ENCODE measurements around the gene NUP153. TPM values are rescaled to one million over a fixed set of nuclear protein-coding genes. Genes with fewer than 3 reads are reported as not detected.
A peak's percentile ranks its signal among the peaks of the same experiment; 100 is the strongest.

The NUP153 gene
- total RNA-seq, 2 experiments from 2014 or later, result 74.0 to 91.0 TPM

GRCh38 chr6:17705778-17706579 lies 746 bp downstream of the NUP153 start:
- no peaks in the 10 kb centered on the region for H3K9me3 Mint-ChIP-seq
- H3K36me3 Mint-ChIP-seq (ENCODE audit: low read depth), result peaks cover 35% of the 10 kb centered on the region
- H3K4me1 Mint-ChIP-seq, result peaks cover 43% of the 10 kb centered on the region
- peak overlapping the region; percentile 99 for H3K27ac Mint-ChIP-seq
- peak; percentile 88 for DNase-seq
- H3K27me3 Mint-ChIP-seq, result no peaks in the 10 kb centered on the region
- H3K4me3 Mint-ChIP-seq, result peak overlapping the region; percentile 87
- CTCF ChIA-PET, result interaction anchor here (0.6 to 1.4 kb wide), 2 partner anchors 66 to 86 kb away, joined by 3 read pairs; no protein-coding TSS in a partner anchor
- POLR2A ChIA-PET, result no interaction called here

GRCh38 chr6:17705428-17705777 lies 1.3 kb downstream of the NUP153 start:
- ChIA-PET POLR2A (no interaction called here), CTCF (no interaction called here)
- peak overlapping the region; percentile 87 for H3K4me3 Mint-ChIP-seq
- peak overlapping the region; percentile 99 for H3K27ac Mint-ChIP-seq
- H3K4me1 Mint-ChIP-seq, result peaks cover 45% of the 10 kb centered on the region
- DNase-seq, result no peak
- peaks cover 34% of the 10 kb centered on the region for H3K36me3 Mint-ChIP-seq (ENCODE audit: low read depth)
- H3K27me3 Mint-ChIP-seq, result no peaks in the 10 kb centered on the region
- no peaks in the 10 kb centered on the region for H3K9me3 Mint-ChIP-seq

DNA sequence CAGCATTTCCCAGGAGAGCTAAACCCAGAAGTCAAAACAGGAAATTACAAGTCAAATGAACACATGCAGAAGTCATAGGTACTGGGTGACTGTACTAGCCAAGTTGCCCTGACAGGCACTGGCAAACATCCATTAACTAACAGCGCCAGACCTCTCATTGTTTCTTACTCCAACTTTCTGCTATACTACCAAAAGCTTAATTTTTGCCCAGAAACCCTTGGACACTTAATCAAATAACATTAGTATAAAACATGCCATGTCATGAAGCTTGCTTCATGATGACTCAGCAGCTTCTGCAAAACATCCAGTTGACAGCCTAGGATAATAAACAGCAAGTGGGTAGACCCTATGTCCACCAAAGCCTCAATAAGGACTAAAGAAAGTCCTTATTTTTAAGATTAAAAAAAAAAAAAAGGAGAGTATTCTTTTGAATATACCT lies 3.5 kb downstream of the NUP153 start:
- Mint-ChIP-seq H3K36me3 (ENCODE audit: low read depth) (peaks cover 26% of the 10 kb centered on the region), H3K27me3 (no peaks in the 10 kb centered on the region), H3K9me3 (no peaks in the 10 kb centered on the region), H3K4me1 (peaks cover 53% of the 10 kb centered on the region), H3K27ac (peak overlapping the region; percentile 83), H3K4me3 (peak overlapping the region; percentile 77)
- peak; percentile 22 for DNase-seq
- ChIA-PET POLR2A (interaction anchor here (0.6 to 1.0 kb wide), 3 partner anchors 61 to 122 kb away, joined by 4 to 6 read pairs (median 4); no protein-coding TSS in a partner anchor), CTCF (interaction anchor here (0.6 to 3.4 kb wide), 9 partner anchors 9 to 103 kb away, joined by 3 to 21 read pairs (median 9); partner anchors contain the start of gene FAM8A1)

DNA sequence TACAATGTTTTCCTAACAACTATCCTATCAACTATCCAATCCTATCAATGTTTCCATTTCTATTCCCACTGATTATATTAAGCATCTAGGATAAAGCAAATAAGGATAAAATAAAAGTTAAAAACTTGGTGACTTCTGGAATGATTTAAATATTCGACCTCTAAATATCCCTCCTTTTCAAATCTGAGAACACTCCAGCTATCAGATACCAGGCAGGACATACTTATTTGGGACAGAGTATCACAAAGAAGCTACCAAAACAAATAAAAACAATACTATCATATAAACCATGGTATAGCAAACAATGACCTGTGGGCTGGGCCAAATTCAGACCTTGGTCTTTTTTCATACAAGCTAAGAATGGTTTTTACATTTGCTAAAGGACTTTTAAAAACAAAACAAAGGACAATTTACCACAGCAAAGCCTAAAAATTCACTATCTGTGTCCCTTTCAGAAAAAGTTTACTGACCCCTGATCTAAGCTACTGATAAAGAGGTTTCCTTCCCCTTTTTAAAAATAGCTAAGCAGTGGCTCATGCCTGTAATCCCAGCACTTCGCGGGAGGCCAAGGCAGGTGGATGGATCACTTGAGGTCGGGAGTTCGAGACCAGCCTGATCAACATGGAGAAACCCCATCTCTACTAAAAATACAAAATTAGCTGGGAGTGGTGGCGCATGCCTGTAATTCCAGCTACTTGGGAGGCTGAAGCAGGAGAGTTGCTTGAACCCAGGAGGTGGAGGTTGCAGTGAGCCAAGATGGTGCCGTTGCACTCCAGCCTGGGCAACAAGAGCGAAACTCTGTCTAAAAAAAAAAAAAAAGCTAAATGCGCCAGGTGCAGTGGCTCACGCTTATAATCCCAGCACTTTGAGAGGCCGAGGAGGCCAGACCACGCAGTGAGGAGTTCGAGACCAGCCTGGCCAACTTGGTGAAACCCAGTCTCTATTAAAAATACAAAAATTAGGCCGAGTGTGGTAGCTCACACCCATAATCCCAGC lies 6.0 kb downstream of the NUP153 start:
- H3K36me3 Mint-ChIP-seq (ENCODE audit: low read depth), result peaks cover 26% of the 10 kb centered on the region
- peak overlapping the region; percentile 95 for H3K27ac Mint-ChIP-seq
- ChIA-PET POLR2A (interaction anchor here (0.8 kb wide), 1 partner anchor 15 kb away, joined by 5 read pairs; no protein-coding TSS in a partner anchor), CTCF (interaction anchor here (0.7 to 3.4 kb wide), 12 partner anchors 9 to 270 kb away, joined by 3 to 21 read pairs (median 4); partner anchors contain the start of gene FAM8A1)
- no peaks in the 10 kb centered on the region for H3K9me3 Mint-ChIP-seq
- peaks cover 56% of the 10 kb centered on the region for H3K4me1 Mint-ChIP-seq
- no peak for DNase-seq
- no peak overlapping the region for H3K4me3 Mint-ChIP-seq
- no peaks in the 10 kb centered on the region for H3K27me3 Mint-ChIP-seq

- ChIA-PET POLR2A (no interaction called here), CTCF (interaction anchor here (0.5 to 2.2 kb wide), 4 partner anchors 9 to 26 kb away, joined by 3 to 19 read pairs (median 4); partner anchors contain the start of gene NUP153)
- Mint-ChIP-seq H3K27me3 (no peaks in the 10 kb centered on the region), H3K4me3 (no peak overlapping the region), H3K4me1 (peaks cover 45% of the 10 kb centered on the region), H3K36me3 (ENCODE audit: low read depth) (peaks cover 27% of the 10 kb centered on the region), H3K9me3 (no peaks in the 10 kb centered on the region), H3K27ac (no peak overlapping the region)
- no peak for DNase-seq
Observed at GRCh38 chr6:17691925-17692538, 14.7 kb downstream of the NUP153 start.

DNA sequence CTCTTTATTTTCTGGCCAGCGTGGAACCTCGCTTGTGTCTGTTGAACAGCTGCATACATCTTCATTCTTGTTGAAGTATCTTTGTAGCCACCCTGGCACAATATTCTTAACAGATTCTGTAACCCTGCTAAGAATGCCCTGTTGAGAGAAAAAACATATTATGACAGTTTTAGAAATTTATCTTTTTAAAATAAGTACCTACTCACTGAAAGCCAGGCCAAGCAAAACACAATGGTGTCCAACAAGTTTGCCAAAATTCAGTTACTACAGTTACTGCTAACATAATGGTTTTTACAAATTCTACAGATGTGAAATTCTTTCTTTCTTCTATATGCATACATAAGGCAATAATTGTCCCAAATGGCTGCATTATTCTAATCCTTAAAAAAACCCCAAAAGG lies 18.2 kb downstream of the NUP153 start:
- ChIA-PET POLR2A (no interaction called here), CTCF (interaction anchor here (1.0 to 3.4 kb wide), 2 partner anchors 10 to 13 kb away, joined by 4 to 16 read pairs; no protein-coding TSS in a partner anchor)
- Mint-ChIP-seq H3K9me3 (no peaks in the 10 kb centered on the region), H3K27ac (no peak overlapping the region), H3K27me3 (no peaks in the 10 kb centered on the region), H3K4me1 (peaks cover 39% of the 10 kb centered on the region), H3K36me3 (ENCODE audit: low read depth) (peaks cover 38% of the 10 kb centered on the region), H3K4me3 (no peak overlapping the region)
- DNase-seq, result no peak

- ChIA-PET POLR2A (no interaction called here), CTCF (interaction anchor here (1.4 to 3.4 kb wide), 2 partner anchors 14 to 28 kb away, joined by 4 to 16 read pairs; no protein-coding TSS in a partner anchor)
- peak overlapping the region; percentile 75 for H3K27ac Mint-ChIP-seq
- H3K27me3 Mint-ChIP-seq, result no peaks in the 10 kb centered on the region
- H3K4me3 Mint-ChIP-seq, result no peak overlapping the region
- peaks cover 45% of the 10 kb centered on the region for H3K36me3 Mint-ChIP-seq (ENCODE audit: low read depth)
- DNase-seq, result no peak
- peaks cover 38% of the 10 kb centered on the region for H3K4me1 Mint-ChIP-seq
- no peaks in the 10 kb centered on the region for H3K9me3 Mint-ChIP-seq
Observed at GRCh38 chr6:17687136-17687535, 19.6 kb downstream of the NUP153 start.

DNA sequence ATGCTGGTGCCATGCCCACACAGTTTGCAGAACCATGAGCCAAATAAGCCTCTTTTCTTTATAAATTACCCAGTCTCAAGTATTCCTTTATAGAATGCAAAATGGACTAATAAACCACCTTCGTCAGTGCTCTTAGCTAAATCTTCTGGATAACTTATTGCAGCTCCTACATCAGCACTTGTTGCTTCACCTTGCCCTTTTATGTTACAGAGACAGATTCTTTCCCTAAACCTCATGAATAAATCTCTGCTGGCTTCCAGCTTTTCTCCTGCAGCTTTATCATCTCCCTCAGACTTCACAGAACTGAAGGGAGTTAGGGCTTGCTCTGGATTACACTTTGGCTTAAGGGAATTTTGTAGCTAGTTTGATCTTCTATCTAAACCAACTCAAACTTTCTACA lies 22.6 kb downstream of the NUP153 start:
- Mint-ChIP-seq H3K36me3 (ENCODE audit: low read depth) (peaks cover 59% of the 10 kb centered on the region), H3K4me1 (peaks cover 41% of the 10 kb centered on the region), H3K27ac (no peak overlapping the region), H3K4me3 (no peak overlapping the region), H3K9me3 (peaks cover 2% of the 10 kb centered on the region), H3K27me3 (no peaks in the 10 kb centered on the region)
- ChIA-PET CTCF (interaction anchor here (0.7 to 2.0 kb wide), 3 partner anchors 11 to 18 kb away, joined by 3 to 5 read pairs (median 3); no protein-coding TSS in a partner anchor), POLR2A (no interaction called here)
- no peak for DNase-seq

GRCh38 chr6:17683428-17683827 lies 23.3 kb downstream of the NUP153 start:
- Mint-ChIP-seq H3K4me1 (peaks cover 41% of the 10 kb centered on the region), H3K9me3 (peaks cover 2% of the 10 kb centered on the region), H3K27me3 (no peaks in the 10 kb centered on the region), H3K27ac (no peak overlapping the region), H3K36me3 (ENCODE audit: low read depth) (peaks cover 60% of the 10 kb centered on the region), H3K4me3 (no peak overlapping the region)
- DNase-seq, result no peak
- CTCF ChIA-PET, result interaction anchor here (0.9 to 2.0 kb wide), 4 partner anchors 8 to 19 kb away, joined by 3 to 5 read pairs (median 3); no protein-coding TSS in a partner anchor
- POLR2A ChIA-PET, result no interaction called here

DNA sequence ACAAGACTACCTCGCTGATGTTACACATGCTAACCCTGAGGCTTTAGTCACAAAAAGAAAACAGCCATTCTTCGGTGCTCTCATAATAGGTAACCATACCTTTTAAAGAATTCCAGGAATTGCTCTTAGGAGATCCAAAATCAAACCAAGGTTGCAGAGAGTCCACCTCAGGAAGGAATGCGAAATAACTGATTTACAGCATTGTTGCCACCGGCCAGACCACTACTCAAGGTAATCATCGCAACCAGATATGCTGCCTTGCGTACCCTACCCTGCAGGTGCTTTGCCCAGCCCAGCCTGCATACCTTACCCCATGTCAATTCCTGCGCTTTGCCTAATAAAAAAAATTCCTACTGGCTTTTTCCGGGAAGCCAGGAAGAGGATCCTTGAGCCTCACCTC lies 27.0 kb downstream of the NUP153 start:
- Mint-ChIP-seq H3K36me3 (ENCODE audit: low read depth) (peaks cover 54% of the 10 kb centered on the region), H3K9me3 (peaks cover 2% of the 10 kb centered on the region), H3K4me1 (peaks cover 46% of the 10 kb centered on the region), H3K4me3 (no peak overlapping the region), H3K27me3 (no peaks in the 10 kb centered on the region), H3K27ac (no peak overlapping the region)
- no peak for DNase-seq
- CTCF ChIA-PET, result interaction anchor here (1.0 to 1.1 kb wide), 2 partner anchors 10 to 23 kb away, joined by 3 to 5 read pairs; no protein-coding TSS in a partner anchor
- POLR2A ChIA-PET, result no interaction called here

- H3K36me3 Mint-ChIP-seq (ENCODE audit: low read depth), result peaks cover 52% of the 10 kb centered on the region
- DNase-seq, result no peak
- ChIA-PET POLR2A (no interaction called here), CTCF (interaction anchor here (3.0 kb wide), 1 partner anchor 25 kb away, joined by 9 read pairs; no protein-coding TSS in a partner anchor)
- peaks cover 2% of the 10 kb centered on the region for H3K9me3 Mint-ChIP-seq
- H3K27ac Mint-ChIP-seq, result peak overlapping the region; percentile 31
- no peak overlapping the region for H3K4me3 Mint-ChIP-seq
- H3K4me1 Mint-ChIP-seq, result peaks cover 45% of the 10 kb centered on the region
- H3K27me3 Mint-ChIP-seq, result no peaks in the 10 kb centered on the region
Observed at GRCh38 chr6:17677602-17678001, 29.1 kb downstream of the NUP153 start.

Data from activated CD4-positive, alpha-beta T cell treated with anti-CD3 and anti-CD28 coated beads, Interleukin-2, amount 10 ng/mL, durations not matched to agents 7 days and 5 days (primary cell).